SK-N-SH (cell line): Measurements from ENCODE around the gene OBSCN. TPM values are rescaled to one million over a fixed set of nuclear protein-coding genes. Genes with fewer than 3 reads are reported as not detected.

ENCODE experiments used
- CTCF ChIA-PET: fragments of 300-600, 350-600 bp; formaldehyde crosslinking; extraction: SDS; loops from one replicate; lab custom pipeline; 2021; lab: Yijun Ruan, JAX
- POLR2A ChIA-PET: fragments of 350-600 bp; sonication (Branson Sonifier 250); formaldehyde crosslinking; extraction: SDS; loops from one replicate; lab custom pipeline; 2020; ENCODE audit warnings: antibody characterized with exemption, inconsistent platforms; lab: Yijun Ruan, JAX
- DNase-seq: peaks from one replicate; pipeline ENCODE4 v3.0.0; 2012
- H2AFZ ChIP-seq: fragments of 200-600 bp; sonication (generic); 2 replicates; pipeline ENCODE4 v1.8.1; 2016; ENCODE audit warnings: antibody characterized with exemption, mild to moderate bottlenecking, low read depth
- H3F3A ChIP-seq: fragments of 200-600 bp; sonication (generic); replicated peaks from 2 replicates; pipeline ENCODE3; 2016; ENCODE audit warnings: antibody characterized with exemption, mild to moderate bottlenecking; ENCODE audit not compliant: insufficient read depth
- H3K27ac ChIP-seq, 2 experiments: fragments of 200-500 bp in 1 of 2; fragments of 200-600 bp in 1 of 2; sonication (Bioruptor generic) in 1 of 2; sonication (generic), shearing (Covaris generic) in 1 of 2; 2 replicates each; pipeline versions ENCODE4 v1.5.1 to v1.6.1; 2014 to 2016; ENCODE audit warnings: low read depth in 2 of 2, inconsistent platforms in 1 of 2, low read length in 1 of 2, mild to moderate bottlenecking in 1 of 2, mixed read lengths in 1 of 2
- H3K27me3 ChIP-seq: fragments of 200-600 bp; sonication (generic), shearing (Covaris generic); 2 replicates; pipeline ENCODE4 v1.6.1; 2016; ENCODE audit warnings: mixed run types; ENCODE audit not compliant: insufficient read depth
- H3K36me3 ChIP-seq, 2 experiments: fragments of 200-500 bp in 1 of 2; fragments of 200-600 bp in 1 of 2; sonication (Bioruptor generic) in 1 of 2; sonication (generic) in 1 of 2; replicated peaks in 1 of 2; 2 replicates each; pipeline versions ENCODE3 to v1.5.1; 2014 to 2016; ENCODE audit warnings: low read length in 1 of 2, mild to moderate bottlenecking in 1 of 2; ENCODE audit not compliant: insufficient read depth in 2 of 2, control insufficient read depth in 1 of 2
- H3K4me1 ChIP-seq, 2 experiments: fragments of 200-500 bp in 1 of 2; fragments of 200-600 bp in 1 of 2; sonication (Bioruptor generic) in 1 of 2; sonication (generic), shearing (Covaris generic) in 1 of 2; 2 replicates each; pipeline versions ENCODE4 v1.5.1 to v1.6.1; 2014 to 2016; ENCODE audit warnings: low read depth in 1 of 2, low read length in 1 of 2, mixed run types in 1 of 2; ENCODE audit not compliant: insufficient read depth in 2 of 2, control insufficient read depth in 1 of 2
- H3K4me2 ChIP-seq: fragments of 200-600 bp; sonication (generic), shearing (Covaris generic); 2 replicates; pipeline ENCODE4 v1.6.1; 2017; ENCODE audit warnings: mixed run types
- H3K4me3 ChIP-seq, 2 experiments: fragments of 200-500 bp in 1 of 2; fragments of 200-600 bp in 1 of 2; sonication (Bioruptor generic) in 1 of 2; sonication (generic), shearing (Covaris generic) in 1 of 2; 2 replicates each; pipeline versions ENCODE4 v1.5.1 to v1.8.1; 2014 to 2016; ENCODE audit warnings: low read depth in 2 of 2, inconsistent platforms in 1 of 2, low read length in 1 of 2, mild to moderate bottlenecking in 1 of 2, mixed read lengths in 1 of 2, moderate library complexity in 1 of 2
- H3K79me2 ChIP-seq: fragments of 200-600 bp; sonication (generic); 2 replicates; pipeline ENCODE4 v1.8.1; 2017; ENCODE audit warnings: mild to moderate bottlenecking; ENCODE audit not compliant: insufficient read depth
- H3K9ac ChIP-seq: fragments of 200-600 bp; sonication (generic); 2 replicates; pipeline ENCODE4 v1.6.1; 2017; ENCODE audit warnings: mixed run types
- H3K9me2 ChIP-seq: fragments of 200-600 bp; sonication (generic); 2 replicates; pipeline ENCODE4 v1.6.1; 2017; ENCODE audit warnings: mixed run types
- H3K9me3 ChIP-seq: fragments of 200-600 bp; sonication (generic); 2 replicates; pipeline ENCODE4 v1.6.1; 2017; ENCODE audit warnings: mixed run types, mild to moderate bottlenecking, moderate library complexity
- H4K20me1 ChIP-seq: fragments of 200-600 bp; sonication (generic); 2 replicates; pipeline ENCODE4 v1.6.1; 2017; ENCODE audit warnings: mild to moderate bottlenecking, mixed run types; ENCODE audit not compliant: insufficient read depth
- CHD2 ChIP-seq: fragments of 150-350 bp; IDR thresholded peaks from 2 replicates; pipeline ENCODE4 v1.6.1; 2018; ENCODE audit warnings: low read length; ENCODE audit not compliant: partially characterized antibody
- ELF1 ChIP-seq: IDR thresholded peaks from 2 replicates; pipeline ENCODE4 v1.4.0; 2012
- FOSL2 ChIP-seq: IDR thresholded peaks from 2 replicates; pipeline ENCODE4 v1.4.0; 2012; ENCODE audit warnings: low read depth, mild to moderate bottlenecking, moderate library complexity, borderline replicate concordance
- FOXJ3 ChIP-seq: sonication (generic); formaldehyde crosslinking; IDR thresholded peaks from 2 replicates; pipeline ENCODE4 v1.5.1; 2020; ENCODE audit warnings: mild to moderate bottlenecking, missing genetic modification reagents
- FOXM1 ChIP-seq: IDR thresholded peaks from 2 replicates; pipeline ENCODE4 v1.4.0; 2012; ENCODE audit warnings: low read depth, mild to moderate bottlenecking
- GABPA ChIP-seq: IDR thresholded peaks from 2 replicates; pipeline ENCODE4 v1.4.0; 2012; ENCODE audit warnings: low read depth, mild to moderate bottlenecking
- GATA2 ChIP-seq: sonication (generic); formaldehyde crosslinking; IDR thresholded peaks from 2 replicates; pipeline ENCODE4 v1.5.0; 2020; ENCODE audit warnings: mild to moderate bottlenecking, missing genetic modification reagents
- JUND ChIP-seq: IDR thresholded peaks from 2 replicates; pipeline ENCODE4 v1.4.0; 2012
- NFIC ChIP-seq: IDR thresholded peaks from 2 replicates; pipeline ENCODE4 v1.4.0; 2012; ENCODE audit warnings: borderline replicate concordance
- POLR2AphosphoS5 ChIP-seq: IDR thresholded peaks from 2 replicates; pipeline ENCODE4 v1.6.1; 2012; ENCODE audit warnings: low read depth, low read length
- RCOR1 ChIP-seq: fragments of 150-350 bp; IDR thresholded peaks from 2 replicates; pipeline ENCODE4 v1.6.1; 2017; ENCODE audit warnings: antibody characterized with exemption, low read length
- RXRA ChIP-seq: IDR thresholded peaks from 2 replicates; pipeline ENCODE4 v1.4.0; 2012; ENCODE audit warnings: low read depth, mild to moderate bottlenecking, borderline replicate concordance
- SIN3A ChIP-seq: IDR thresholded peaks from 2 replicates; pipeline ENCODE4 v1.6.1; 2012; ENCODE audit warnings: low read depth, mild to moderate bottlenecking, low read length, moderate library complexity, borderline replicate concordance
- YY1 ChIP-seq: IDR thresholded peaks from 2 replicates; pipeline ENCODE4 v1.4.0; 2012; ENCODE audit warnings: low read depth, mild to moderate bottlenecking
- WGBS: methylation state at CpG from one replicate; pipeline ENCODE4 v1.1.6; 2017; ENCODE audit warnings: low lambda C conversion rate; 5-methylcytosine and 5-hydroxymethylcytosine counted together
- polyA plus RNA-seq, 3 experiments: library from polyadenylated mRNA; depleted of rRNA; stranded (reverse); fragments of >200 nt; gene quantifications; 2 replicates each; pipeline ENCODE4 v1.2.3, GENCODE V29; 2012
- TF ChIP-seq, protein P1 (sequence below): IDR thresholded peaks from 2 replicates; pipeline ENCODE4 v1.4.0; 2012; ENCODE audit warnings: low read depth, borderline replicate concordance
- TF ChIP-seq, protein P2 (sequence below): IDR thresholded peaks from 2 replicates; pipeline ENCODE4 v1.6.1; 2012; ENCODE audit warnings: mild to moderate bottlenecking, low read depth, low read length, moderate library complexity

Gene OBSCN
- polyA plus RNA-seq, 1 of the 3 experiments (the other 2 are of a cell fraction), result 4.0 TPM

DNA sequence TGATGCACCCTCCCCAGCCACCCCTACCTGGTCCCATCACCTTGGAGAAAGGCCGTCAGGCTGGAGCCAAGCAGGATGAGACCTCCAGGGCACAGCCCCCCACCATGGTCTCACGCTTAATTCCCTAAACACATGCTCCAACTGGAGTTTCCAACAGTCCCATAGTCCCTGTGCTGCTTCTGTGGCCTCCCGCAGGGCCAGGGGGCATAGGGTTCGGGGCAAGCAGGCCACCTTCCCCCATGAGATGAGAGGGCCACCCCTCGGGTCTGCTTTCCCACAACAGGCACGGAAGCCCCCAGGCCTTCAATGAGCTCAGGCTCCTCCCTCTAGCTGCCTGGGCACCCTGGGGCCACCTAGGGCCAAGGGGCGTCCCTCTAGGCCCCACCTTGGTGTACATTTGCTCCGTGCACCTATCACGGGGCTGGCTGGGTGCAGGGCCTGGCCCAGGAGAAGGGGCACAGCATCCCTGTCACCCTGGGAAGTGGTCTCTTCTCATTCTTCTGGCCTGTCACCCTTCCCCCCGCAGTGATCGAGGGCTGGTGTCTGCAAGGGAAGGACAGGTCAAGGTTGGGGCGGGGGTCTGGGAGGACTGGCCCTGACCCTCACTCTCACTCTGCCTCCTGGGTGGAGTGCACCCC, 156.3 kb downstream of the OBSCN start:
- no peak overlapping the region for H2AFZ ChIP-seq
- H3K36me3 ChIP-seq, result no peaks in the 10 kb centered on the region
- H3K4me1 ChIP-seq, result peaks cover 0 to 3% of the 10 kb centered on the region in 2 experiments; a peak in 1 of 4 replicates
- 57% methylated on average over 3 of the region's 12 CpGs for WGBS
- no peak overlapping the region for H3K4me2 ChIP-seq
- H4K20me1 ChIP-seq, result no peaks in the 10 kb centered on the region
- TF ChIP-seq, protein P1, sequence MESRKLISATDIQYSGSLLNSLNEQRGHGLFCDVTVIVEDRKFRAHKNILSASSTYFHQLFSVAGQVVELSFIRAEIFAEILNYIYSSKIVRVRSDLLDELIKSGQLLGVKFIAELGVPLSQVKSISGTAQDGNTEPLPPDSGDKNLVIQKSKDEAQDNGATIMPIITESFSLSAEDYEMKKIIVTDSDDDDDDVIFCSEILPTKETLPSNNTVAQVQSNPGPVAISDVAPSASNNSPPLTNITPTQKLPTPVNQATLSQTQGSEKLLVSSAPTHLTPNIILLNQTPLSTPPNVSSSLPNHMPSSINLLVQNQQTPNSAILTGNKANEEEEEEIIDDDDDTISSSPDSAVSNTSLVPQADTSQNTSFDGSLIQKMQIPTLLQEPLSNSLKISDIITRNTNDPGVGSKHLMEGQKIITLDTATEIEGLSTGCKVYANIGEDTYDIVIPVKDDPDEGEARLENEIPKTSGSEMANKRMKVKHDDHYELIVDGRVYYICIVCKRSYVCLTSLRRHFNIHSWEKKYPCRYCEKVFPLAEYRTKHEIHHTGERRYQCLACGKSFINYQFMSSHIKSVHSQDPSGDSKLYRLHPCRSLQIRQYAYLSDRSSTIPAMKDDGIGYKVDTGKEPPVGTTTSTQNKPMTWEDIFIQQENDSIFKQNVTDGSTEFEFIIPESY, result no peak
- TF ChIP-seq RCOR1, result no peak
- no peak for TF ChIP-seq YY1
- no peak for TF ChIP-seq SIN3A
- no peak for TF ChIP-seq POLR2AphosphoS5
- TF ChIP-seq, protein P2, sequence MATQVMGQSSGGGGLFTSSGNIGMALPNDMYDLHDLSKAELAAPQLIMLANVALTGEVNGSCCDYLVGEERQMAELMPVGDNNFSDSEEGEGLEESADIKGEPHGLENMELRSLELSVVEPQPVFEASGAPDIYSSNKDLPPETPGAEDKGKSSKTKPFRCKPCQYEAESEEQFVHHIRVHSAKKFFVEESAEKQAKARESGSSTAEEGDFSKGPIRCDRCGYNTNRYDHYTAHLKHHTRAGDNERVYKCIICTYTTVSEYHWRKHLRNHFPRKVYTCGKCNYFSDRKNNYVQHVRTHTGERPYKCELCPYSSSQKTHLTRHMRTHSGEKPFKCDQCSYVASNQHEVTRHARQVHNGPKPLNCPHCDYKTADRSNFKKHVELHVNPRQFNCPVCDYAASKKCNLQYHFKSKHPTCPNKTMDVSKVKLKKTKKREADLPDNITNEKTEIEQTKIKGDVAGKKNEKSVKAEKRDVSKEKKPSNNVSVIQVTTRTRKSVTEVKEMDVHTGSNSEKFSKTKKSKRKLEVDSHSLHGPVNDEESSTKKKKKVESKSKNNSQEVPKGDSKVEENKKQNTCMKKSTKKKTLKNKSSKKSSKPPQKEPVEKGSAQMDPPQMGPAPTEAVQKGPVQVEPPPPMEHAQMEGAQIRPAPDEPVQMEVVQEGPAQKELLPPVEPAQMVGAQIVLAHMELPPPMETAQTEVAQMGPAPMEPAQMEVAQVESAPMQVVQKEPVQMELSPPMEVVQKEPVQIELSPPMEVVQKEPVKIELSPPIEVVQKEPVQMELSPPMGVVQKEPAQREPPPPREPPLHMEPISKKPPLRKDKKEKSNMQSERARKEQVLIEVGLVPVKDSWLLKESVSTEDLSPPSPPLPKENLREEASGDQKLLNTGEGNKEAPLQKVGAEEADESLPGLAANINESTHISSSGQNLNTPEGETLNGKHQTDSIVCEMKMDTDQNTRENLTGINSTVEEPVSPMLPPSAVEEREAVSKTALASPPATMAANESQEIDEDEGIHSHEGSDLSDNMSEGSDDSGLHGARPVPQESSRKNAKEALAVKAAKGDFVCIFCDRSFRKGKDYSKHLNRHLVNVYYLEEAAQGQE, result no peak
- TF ChIP-seq ELF1, result no peak
- TF ChIP-seq NFIC, result no peak
- TF ChIP-seq CHD2, result no peak
- TF ChIP-seq JUND, result no peak
- TF ChIP-seq GABPA, result no peak
- TF ChIP-seq GATA2 (CRISPR knock-in tag), result no peak
- TF ChIP-seq FOSL2, result no peak
- TF ChIP-seq RXRA, result no peak
- no peak for TF ChIP-seq FOXM1
- no peak for TF ChIP-seq FOXJ3 (CRISPR knock-in tag)
- no peaks in the 10 kb centered on the region for H3K9me2 ChIP-seq
- H3K9ac ChIP-seq, result no peak overlapping the region
- H3K27ac ChIP-seq, result no peak overlapping the region
- ChIA-PET CTCF (no interaction called here), POLR2A (interaction anchor here (1.6 kb wide), 1 partner anchor 57 kb away, joined by 4 read pairs; no protein-coding TSS in a partner anchor)
- DNase-seq, result no peak
- H3K79me2 ChIP-seq, result no peaks in the 10 kb centered on the region
- H3K4me3 ChIP-seq, result no peak overlapping the region
- no peaks in the 10 kb centered on the region for H3F3A ChIP-seq
- no peaks in the 10 kb centered on the region for H3K27me3 ChIP-seq
- no peaks in the 10 kb centered on the region for H3K9me3 ChIP-seq
